GM18505 (cell line): ENCODE measurements around the gene SETBP1.

Experiments used
- ATAC-seq: cut with Tn5 transposase; IDR thresholded peaks from one replicate; pipeline ENCODE4 v1.9.1; 2021; ENCODE audit not compliant: unreplicated experiment
- POLR2A ChIP-seq: IDR thresholded peaks from 4 replicates; pipeline ENCODE4 v1.6.1; 2011; ENCODE audit warnings: borderline replicate concordance; ENCODE audit not compliant: insufficient read depth, insufficient read length; ENCODE audit errors: extremely low read depth

The SETBP1 gene

GRCh38 chr18:44680273-44681075 lies at the start of gene SETBP1:
Gene SETBP1, plus strand, starts transcription at chr18:44680888. Its CDS starts 20,459 bp downstream, at chr18:44701347.
- no peak for ATAC-seq
- peak; percentile 48 for TF ChIP-seq POLR2A

DNA sequence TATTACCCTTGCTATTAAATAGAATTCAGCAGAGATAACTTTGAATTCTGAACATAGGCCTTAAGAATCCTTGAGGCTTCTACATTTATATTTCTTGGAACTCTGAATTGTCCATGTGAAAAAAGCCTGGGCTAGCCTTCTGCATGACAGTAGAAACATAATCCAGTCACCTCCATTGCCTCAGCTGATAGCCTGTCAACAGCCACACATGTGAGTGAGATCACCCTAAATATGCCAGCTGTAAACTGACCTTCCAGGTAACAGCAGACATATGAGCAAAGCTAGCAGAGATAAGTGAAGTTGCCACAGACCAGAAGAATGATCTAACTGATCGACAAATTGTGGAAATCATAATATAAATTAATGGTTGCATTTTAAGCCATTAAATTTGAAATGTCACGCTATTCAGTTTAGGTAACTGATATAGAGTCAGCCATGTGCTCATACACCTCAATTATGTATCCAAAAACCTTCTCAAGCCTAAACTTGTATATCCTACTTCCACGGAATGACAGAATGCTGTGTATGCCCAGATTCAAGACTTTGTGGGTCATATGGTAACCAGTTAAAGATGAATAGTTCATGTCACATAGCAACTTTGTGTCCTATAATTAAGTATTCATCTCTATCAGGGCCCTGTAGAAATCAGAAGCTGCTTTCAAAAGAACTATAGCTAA lies 48.1 kb upstream of the SETBP1 start:
- no peak for ATAC-seq
- no peak for TF ChIP-seq POLR2A

DNA sequence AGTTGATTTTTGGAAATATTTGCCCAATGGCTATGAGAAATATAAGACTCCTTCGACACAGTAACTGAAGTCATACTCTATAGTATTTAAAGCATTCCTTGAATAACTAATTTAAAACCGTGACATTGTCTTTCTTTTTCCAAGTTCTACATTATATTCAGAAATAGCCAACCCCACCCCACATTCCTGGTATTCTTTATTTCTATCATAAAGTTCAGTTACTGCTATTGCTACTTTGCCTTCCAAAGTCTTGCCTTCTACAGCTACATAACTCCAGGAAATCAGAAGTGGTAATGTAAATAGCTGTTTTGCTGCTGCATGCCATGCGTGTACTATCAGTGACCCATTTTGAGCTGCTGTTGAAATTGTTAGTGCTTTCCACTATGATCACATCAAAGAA lies 45.1 kb upstream of the SETBP1 start:
- ATAC-seq = no peak
- no peak for TF ChIP-seq POLR2A

- ATAC-seq = peak; percentile 91
- no peak for TF ChIP-seq POLR2A
Observed at GRCh38 chr18:44636241-44636640, 44.4 kb upstream of the SETBP1 start.

GRCh38 chr18:44637210-44638033 lies 43.3 kb upstream of the SETBP1 start:
- TF ChIP-seq POLR2A = no peak
- ATAC-seq = no peak

DNA sequence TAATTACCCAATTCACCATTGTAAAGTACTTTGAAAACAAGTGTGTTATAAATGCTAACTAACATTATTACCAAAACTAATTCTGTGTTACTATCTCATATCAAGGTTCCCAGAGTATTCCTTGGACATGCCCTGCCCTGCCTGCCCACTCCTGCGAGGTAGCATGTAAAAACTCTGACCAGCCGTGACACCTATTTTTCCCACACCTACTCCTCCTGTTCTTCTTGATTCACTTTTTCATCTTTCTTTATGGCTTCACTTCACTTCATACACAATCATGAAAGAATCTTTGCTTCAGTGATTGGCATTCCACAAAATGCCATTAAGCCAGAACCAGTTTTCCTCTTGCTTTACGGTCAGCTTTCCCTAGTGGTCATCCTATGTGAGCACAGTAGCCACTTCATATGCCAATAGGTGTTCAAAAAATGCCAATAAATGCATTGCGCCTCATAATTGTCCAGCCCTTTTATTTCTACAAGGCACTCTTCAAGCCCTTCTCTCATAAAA lies 42.6 kb upstream of the SETBP1 start:
- TF ChIP-seq POLR2A = no peak
- ATAC-seq = no peak

- no peak for TF ChIP-seq POLR2A
- no peak for ATAC-seq
Observed at GRCh38 chr18:44638811-44639210, 41.9 kb upstream of the SETBP1 start.

GRCh38 chr18:44643004-44643403 lies 37.7 kb upstream of the SETBP1 start:
- ATAC-seq = no peak
- TF ChIP-seq POLR2A = no peak

DNA sequence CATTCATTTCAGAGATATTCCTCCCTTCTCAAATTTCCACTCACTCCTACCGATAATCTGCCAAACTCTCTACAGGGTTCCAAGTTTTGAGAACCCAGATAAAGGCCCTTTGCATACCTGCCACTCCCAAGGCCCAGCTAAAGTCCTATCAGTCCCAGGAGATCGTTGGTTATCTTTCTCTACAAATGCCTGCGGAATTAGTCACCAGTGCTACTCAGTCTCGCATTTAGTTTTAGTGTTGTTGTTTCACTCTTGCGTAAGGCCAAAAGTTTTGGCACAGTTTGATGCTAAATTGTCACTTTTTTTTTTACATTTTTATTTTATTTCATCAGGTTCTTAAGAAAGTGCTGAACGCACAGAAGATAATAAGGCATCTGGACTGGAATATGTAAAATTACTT lies 29.2 kb upstream of the SETBP1 start:
- ATAC-seq = no peak
- no peak for TF ChIP-seq POLR2A

GRCh38 chr18:44651918-44652572 lies 28.6 kb upstream of the SETBP1 start:
- no peak for TF ChIP-seq POLR2A
- no peak for ATAC-seq

DNA sequence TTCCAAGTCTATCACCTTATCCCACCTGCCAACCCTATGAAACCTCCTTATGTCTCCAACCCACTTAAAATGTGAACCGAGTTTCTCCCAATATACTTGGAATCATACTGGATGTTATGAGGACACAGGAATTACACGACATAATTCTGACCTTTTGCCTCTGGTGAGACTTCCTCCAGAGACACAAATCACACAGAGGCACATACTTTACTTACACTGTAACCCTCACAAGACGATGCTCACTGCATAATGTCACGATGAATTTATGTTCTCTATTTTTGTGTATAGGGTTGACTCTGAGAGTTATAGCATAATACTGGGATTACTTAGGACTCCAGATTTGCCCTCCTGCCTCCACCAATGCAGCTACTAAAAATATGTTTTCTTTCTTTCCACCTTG lies 28.0 kb upstream of the SETBP1 start:
- ATAC-seq = no peak
- TF ChIP-seq POLR2A = no peak

DNA sequence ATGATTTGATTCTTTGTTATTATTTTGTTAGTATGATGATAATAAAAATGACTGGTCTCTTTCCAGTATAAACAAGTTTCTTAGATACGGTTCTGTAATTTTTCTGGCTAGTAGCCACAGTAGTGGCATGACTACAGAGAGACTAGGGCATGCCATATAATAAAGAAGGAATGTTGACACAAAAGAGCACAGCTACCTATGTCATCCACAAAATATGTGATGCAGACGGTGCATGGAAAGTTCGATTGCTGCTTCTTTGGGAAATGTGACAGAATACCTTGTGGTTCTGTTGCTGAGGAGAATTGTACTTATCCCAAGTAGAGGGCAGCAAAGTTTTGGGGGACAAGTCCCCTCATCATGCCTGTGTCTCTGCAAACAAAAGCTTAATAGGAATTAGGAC lies 26.1 kb upstream of the SETBP1 start:
- ATAC-seq = no peak

GRCh38 chr18:44655435-44655834 lies 25.3 kb upstream of the SETBP1 start:
- no peak for TF ChIP-seq POLR2A
- no peak for ATAC-seq

More for the DNA sequence above, 26.1 kb upstream of the SETBP1 start:
- TF ChIP-seq POLR2A = no peak
